Smooth muscle cell (in vitro differentiated cells): ENCODE measurements around the gene PLN. TPM values are rescaled to one million over a fixed set of nuclear protein-coding genes. Genes with fewer than 3 reads are reported as not detected.
A peak's percentile ranks its signal among the peaks of the same experiment; 100 is the strongest.

ENCODE experiments used
- DNase-seq: peaks from one replicate; lab custom pipeline; 2025; ENCODE audit not compliant: unreplicated experiment; lab: John Stamatoyannopoulos, UW
- H2AFZ ChIP-seq: fragments of 200-600 bp; sonication (generic); 2 replicates; pipeline ENCODE4 v1.6.0; 2016; ENCODE audit warnings: antibody characterized with exemption, low read depth, mild to moderate bottlenecking
- H3F3A ChIP-seq: fragments of 200-600 bp; sonication (generic); 2 replicates; pipeline ENCODE4 v1.6.0; 2017; ENCODE audit warnings: antibody characterized with exemption, low read depth
- H3K27ac ChIP-seq: fragments of 200-600 bp; sonication (generic); 2 replicates; pipeline ENCODE4 v1.5.1; 2016; ENCODE audit warnings: low read depth, mild to moderate bottlenecking
- H3K27me3 ChIP-seq: fragments of 200-600 bp; sonication (generic); 2 replicates; pipeline ENCODE4 v1.6.1; 2016; ENCODE audit warnings: low read depth, mild to moderate bottlenecking
- H3K36me3 ChIP-seq: fragments of 200-600 bp; sonication (generic); 2 replicates; pipeline ENCODE4 v1.5.1; 2016; ENCODE audit warnings: low read depth
- H3K4me1 ChIP-seq: fragments of 200-600 bp; sonication (generic); 2 replicates; pipeline ENCODE4 v1.5.1; 2016; ENCODE audit warnings: low read depth
- H3K4me2 ChIP-seq: fragments of 200-600 bp; sonication (generic); 2 replicates; pipeline ENCODE4 v1.6.0; 2016; ENCODE audit warnings: mild to moderate bottlenecking
- H3K4me3 ChIP-seq: fragments of 200-600 bp; sonication (generic); 2 replicates; pipeline ENCODE4 v1.5.1; 2016; ENCODE audit warnings: mild to moderate bottlenecking
- H3K79me2 ChIP-seq: fragments of 200-600 bp; sonication (generic); 2 replicates; pipeline ENCODE4 v1.6.0; 2016; ENCODE audit warnings: low read depth, mild to moderate bottlenecking
- H3K9ac ChIP-seq: fragments of 200-600 bp; sonication (generic); 2 replicates; pipeline ENCODE4 v1.6.0; 2016; ENCODE audit warnings: low read depth
- H3K9me3 ChIP-seq: fragments of 200-600 bp; sonication (generic); replicated peaks from 2 replicates; pipeline ENCODE4 v1.5.1; 2016; ENCODE audit warnings: low read depth
- H4K20me1 ChIP-seq: fragments of 200-600 bp; sonication (generic); 2 replicates; pipeline ENCODE4 v1.6.0; 2016; ENCODE audit warnings: low read depth
- CTCF ChIP-seq: fragments of 200-600 bp; sonication (generic); IDR thresholded peaks from 2 replicates; pipeline ENCODE4 v1.5.1; 2017; ENCODE audit warnings: borderline replicate concordance, mild to moderate bottlenecking, antibody characterized with exemption; ENCODE audit not compliant: insufficient read depth, poor library complexity, severe bottlenecking
- WGBS: methylation state at CpG from one replicate; pipeline ENCODE4 v1.1.7; 2016; ENCODE audit warnings: low lambda C conversion rate; 5-methylcytosine and 5-hydroxymethylcytosine counted together
- polyA plus RNA-seq: library from polyadenylated mRNA; unstranded; fragments of >200 nt; fragmentation: Nextera tagmentation; extraction: Ambion mirVana; gene quantifications from 2 replicates; pipeline ENCODE4 v1.2.1, GENCODE V29; 2016
- total RNA-seq: library from RNA; depleted of rRNA; stranded (reverse); fragments of >200 nt; gene quantifications from 2 replicates; pipeline ENCODE4 v1.2.3, GENCODE V29; 2014

PLN gene
- total and polyA plus RNA-seq, 2 experiments from 2014 or later = 0.75 to 2.9 TPM

GRCh38 chr6:118530942-118531341 is 17.2 kb upstream of the PLN start:
- no peak overlapping the region for H3K4me2 ChIP-seq
- no peaks in the 10 kb centered on the region for H3K36me3 ChIP-seq
- TF ChIP-seq CTCF = no peak
- no peaks in the 10 kb centered on the region for H3K4me1 ChIP-seq
- no peak for DNase-seq
- peaks cover 97% of the 10 kb centered on the region for H4K20me1 ChIP-seq
- no peak overlapping the region for H3K4me3 ChIP-seq
- WGBS = 100% methylated on average over 2 of the region's 2 CpGs
- H3K79me2 ChIP-seq = peaks cover 97% of the 10 kb centered on the region
- no peaks in the 10 kb centered on the region for H3K27me3 ChIP-seq
- no peaks in the 10 kb centered on the region for H3F3A ChIP-seq
- no peak overlapping the region for H3K9ac ChIP-seq
- H3K9me3 ChIP-seq = no peaks in the 10 kb centered on the region
- H3K27ac ChIP-seq = no peak overlapping the region
- H2AFZ ChIP-seq = no peak overlapping the region

GRCh38 chr6:118535176-118535844 is 12.8 kb upstream of the PLN start:
- Histone ChIP-seq H3K9ac (no peak overlapping the region), H3K79me2 (peaks cover 96% of the 10 kb centered on the region), H2AFZ (no peak overlapping the region), H4K20me1 (peaks cover 97% of the 10 kb centered on the region), H3F3A (no peaks in the 10 kb centered on the region), H3K27me3 (no peaks in the 10 kb centered on the region), H3K27ac (no peak overlapping the region), H3K4me2 (no peak overlapping the region), H3K36me3 (no peaks in the 10 kb centered on the region), H3K4me3 (no peak overlapping the region), H3K4me1 (peaks cover 5% of the 10 kb centered on the region), H3K9me3 (no peaks in the 10 kb centered on the region)
- no peak for TF ChIP-seq CTCF
- no peak for DNase-seq
- 95% methylated on average over 6 of the region's 6 CpGs for WGBS

- peaks cover 5% of the 10 kb centered on the region for H3K4me1 ChIP-seq
- H3K9ac ChIP-seq = no peak overlapping the region
- H3K27me3 ChIP-seq = no peaks in the 10 kb centered on the region
- no peaks in the 10 kb centered on the region for H3K36me3 ChIP-seq
- H3F3A ChIP-seq = no peaks in the 10 kb centered on the region
- DNase-seq = no peak
- H3K4me3 ChIP-seq = no peak overlapping the region
- WGBS = 60% methylated on average over 2 of the region's 2 CpGs
- H3K79me2 ChIP-seq = peaks cover 95% of the 10 kb centered on the region
- no peak overlapping the region for H3K27ac ChIP-seq
- H4K20me1 ChIP-seq = peaks cover 97% of the 10 kb centered on the region
- H2AFZ ChIP-seq = no peak overlapping the region
- H3K4me2 ChIP-seq = no peak overlapping the region
- TF ChIP-seq CTCF = no peak
- H3K9me3 ChIP-seq = no peaks in the 10 kb centered on the region
Measured at GRCh38 chr6:118536478-118536877, 11.6 kb upstream of the PLN start.

GRCh38 chr6:118537574-118537973 is 10.5 kb upstream of the PLN start:
- WGBS = 41% methylated on average over 2 of the region's 2 CpGs
- Histone ChIP-seq H3K9ac (no peak overlapping the region), H3F3A (no peaks in the 10 kb centered on the region), H3K27me3 (no peaks in the 10 kb centered on the region), H3K36me3 (no peaks in the 10 kb centered on the region), H2AFZ (no peak overlapping the region), H3K4me2 (peak overlapping the region; percentile 29), H4K20me1 (peaks cover 97% of the 10 kb centered on the region), H3K27ac (peak overlapping the region; percentile 40), H3K4me3 (no peak overlapping the region), H3K79me2 (peaks cover 95% of the 10 kb centered on the region), H3K4me1 (peaks cover 5% of the 10 kb centered on the region), H3K9me3 (no peaks in the 10 kb centered on the region)
- DNase-seq = no peak
- TF ChIP-seq CTCF = no peak
